ENCODE results near the gene BEND7. TPM values are rescaled to one million over a fixed set of nuclear protein-coding genes. Genes with fewer than 3 reads are reported as not detected.

BEND7 gene
- total and polyA plus RNA-seq, 2 of the 4 experiments (the other 2 are of a cell fraction), result 2.3 to 3.5 TPM

- Histone ChIP-seq H3K4me1 (ENCODE audit: control insufficient read depth, insufficient read depth, low read length) (no peaks in the 10 kb centered on the region), H3K14ac (replicated peaks; ENCODE audit: low read depth, low read length) (no peak overlapping the region), H3K56ac (ENCODE audit: extremely low read depth, insufficient read depth, low read length) (no peak overlapping the region), H3K4ac (ENCODE audit: low read depth, low read length) (no peak overlapping the region), H3K18ac (ENCODE audit: low read depth, low read length) (no peak overlapping the region), H4K20me1 (ENCODE audit: insufficient read depth, low read length) (no peaks in the 10 kb centered on the region), H3K27ac (ENCODE audit: insufficient read depth, low read length) (no peak overlapping the region), H2BK15ac (ENCODE audit: low read depth, low read length) (no peak overlapping the region), H2BK120ac (ENCODE audit: low read depth, low read length) (no peak overlapping the region), H3K79me1 (ENCODE audit: low read depth in 1 of 2, low read length in 2 of 2) (no peaks in the 10 kb centered on the region), H2AK9ac (replicated peaks; ENCODE audit: low read depth, low read length, poor library complexity) (no peak overlapping the region), H2AFZ (replicated peaks; ENCODE audit: low read length, poor library complexity) (no peak overlapping the region), H3K9ac (ENCODE audit: low read depth, low read length) (no peak overlapping the region), H3K23ac (ENCODE audit: low read depth, low read length) (no peak overlapping the region), H4K5ac (ENCODE audit: low read depth, low read length) (no peak overlapping the region), H3K9me1 (ENCODE audit: insufficient read depth, low read length) (no peaks in the 10 kb centered on the region), H3K36me3 (ENCODE audit: control insufficient read depth, insufficient read depth, low read length) (no peaks in the 10 kb centered on the region), H4K8ac (ENCODE audit: low read depth in 2 of 2, low read length in 2 of 2) (no peak overlapping the region), H3K9me3 (ENCODE audit: control insufficient read depth, insufficient read depth, low read length) (peaks cover 3% of the 10 kb centered on the region; the same call in 1 of the 2 replicates), H2BK20ac (ENCODE audit: low read depth, low read length) (no peak overlapping the region), H2BK5ac (ENCODE audit: low read depth, low read length, poor library complexity, severe bottlenecking) (no peak overlapping the region), H3K27me3 (ENCODE audit: control insufficient read depth, insufficient read depth, low read length) (peaks cover 26% of the 10 kb centered on the region), H4K91ac (ENCODE audit: insufficient read depth, low read depth, low read length) (no peak overlapping the region), H3K4me3 (ENCODE audit: insufficient read depth, low read depth, low read length) (no peak overlapping the region), H2AK5ac (ENCODE audit: low read depth, low read length) (no peak overlapping the region), H3K4me2 (ENCODE audit: low read depth, low read length) (no peak overlapping the region)
- in situ Hi-C loops (cut with MboI; ENCODE audit: low sequenced_read_pairs), result no loop called here
- no TSS peak for BruUV-seq (replicated peaks)
- intact Hi-C loops (cut with micrococcal nuclease), result no loop called here
- no peak for TF ChIP-seq MXI1 (IDR thresholded peaks at IDR 0.05; ENCODE audit: borderline replicate concordance, low read depth, low read length)
- TF ChIP-seq, protein P1, sequence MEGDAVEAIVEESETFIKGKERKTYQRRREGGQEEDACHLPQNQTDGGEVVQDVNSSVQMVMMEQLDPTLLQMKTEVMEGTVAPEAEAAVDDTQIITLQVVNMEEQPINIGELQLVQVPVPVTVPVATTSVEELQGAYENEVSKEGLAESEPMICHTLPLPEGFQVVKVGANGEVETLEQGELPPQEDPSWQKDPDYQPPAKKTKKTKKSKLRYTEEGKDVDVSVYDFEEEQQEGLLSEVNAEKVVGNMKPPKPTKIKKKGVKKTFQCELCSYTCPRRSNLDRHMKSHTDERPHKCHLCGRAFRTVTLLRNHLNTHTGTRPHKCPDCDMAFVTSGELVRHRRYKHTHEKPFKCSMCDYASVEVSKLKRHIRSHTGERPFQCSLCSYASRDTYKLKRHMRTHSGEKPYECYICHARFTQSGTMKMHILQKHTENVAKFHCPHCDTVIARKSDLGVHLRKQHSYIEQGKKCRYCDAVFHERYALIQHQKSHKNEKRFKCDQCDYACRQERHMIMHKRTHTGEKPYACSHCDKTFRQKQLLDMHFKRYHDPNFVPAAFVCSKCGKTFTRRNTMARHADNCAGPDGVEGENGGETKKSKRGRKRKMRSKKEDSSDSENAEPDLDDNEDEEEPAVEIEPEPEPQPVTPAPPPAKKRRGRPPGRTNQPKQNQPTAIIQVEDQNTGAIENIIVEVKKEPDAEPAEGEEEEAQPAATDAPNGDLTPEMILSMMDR (conservative IDR thresholded peaks at IDR 0.05; ENCODE audit: low read depth, low read length), result no peak
- TF ChIP-seq POLR2A (IDR thresholded peaks at IDR 0.05; ENCODE audit: low read depth, low read length), result no peak
- TF ChIP-seq NFE2L2 (IDR thresholded peaks at IDR 0.05; ENCODE audit: low read depth, low read length), result no peak
- no peak for TF ChIP-seq RAD21 (IDR thresholded peaks at IDR 0.05; ENCODE audit: low read length)
- no peak for TF ChIP-seq CHD1 (IDR thresholded peaks at IDR 0.05; ENCODE audit: low read depth, low read length)
- DNase-seq (no peak), ATAC-seq (ENCODE audit: low read depth) (no peak)
- ChIA-PET POLR2A (ENCODE audit: unreplicated experiment) (no interaction called here), CTCF (no interaction called here)
- 20% methylated on average over 1 of the region's 2 CpGs; no CpG with 5 or more reads in 1 of the 2 experiments for WGBS, 2 experiments (ENCODE audit: extremely low coverage in 2 of 2, insufficient read length in 1 of 2)
- dilution Hi-C loops (cut with HindIII; ENCODE audit: low sequenced_read_pairs, unreplicated experiment), result no loop called here
Measured at GRCh38 chr10:13416760-13417159, 112.1 kb downstream of the BEND7 start.

Measured in IMR-90 (cell line).